GM23248 (cell line): ENCODE measurements around the gene CIDEC.

Experiments used
- EZH2 ChIP-seq: fragments of 200-600 bp; sonication (generic); IDR thresholded peaks from 2 replicates; pipeline ENCODE4 v1.6.1; 2018; ENCODE audit warnings: antibody characterized with exemption, mild to moderate bottlenecking; ENCODE audit not compliant: insufficient read depth, poor library complexity, severe bottlenecking
- EZH2phosphoT487 ChIP-seq: fragments of 200-600 bp; sonication (generic); IDR thresholded peaks from 2 replicates; pipeline ENCODE4 v1.6.1; 2018; ENCODE audit warnings: antibody characterized with exemption, moderate library complexity, mild to moderate bottlenecking, low read depth; ENCODE audit not compliant: insufficient read depth

GRCh38 chr3:9852528-9852927, 27.5 kb downstream of the CIDEC start:
- TF ChIP-seq EZH2phosphoT487 (no peak), EZH2 (no peak)
